Hepatocyte (in vitro differentiated cells): ENCODE measurements around the gene PCDHGA10.

Experiments
- EZH2 ChIP-seq: fragments of 200-600 bp; sonication (generic); IDR thresholded peaks from 2 replicates; pipeline ENCODE4 v1.6.1; 2016; ENCODE audit warnings: antibody characterized with exemption, mild to moderate bottlenecking, borderline replicate concordance
- EZH2phosphoT487 ChIP-seq: fragments of 200-600 bp; sonication (generic); IDR thresholded peaks from one replicate; pipeline ENCODE4 v1.6.1; 2018; ENCODE audit warnings: antibody characterized with exemption, mild to moderate bottlenecking, low read depth, moderate library complexity; ENCODE audit not compliant: unreplicated experiment, severe bottlenecking
- TF ChIP-seq, protein P1 (sequence below): fragments of 200-600 bp; sonication (generic); IDR thresholded peaks from 2 replicates; pipeline ENCODE4 v1.5.1; 2016; ENCODE audit warnings: antibody characterized with exemption, mild to moderate bottlenecking; ENCODE audit not compliant: poor library complexity

- TF ChIP-seq EZH2phosphoT487 (no peak), EZH2 (no peak)
- TF ChIP-seq, protein P1, sequence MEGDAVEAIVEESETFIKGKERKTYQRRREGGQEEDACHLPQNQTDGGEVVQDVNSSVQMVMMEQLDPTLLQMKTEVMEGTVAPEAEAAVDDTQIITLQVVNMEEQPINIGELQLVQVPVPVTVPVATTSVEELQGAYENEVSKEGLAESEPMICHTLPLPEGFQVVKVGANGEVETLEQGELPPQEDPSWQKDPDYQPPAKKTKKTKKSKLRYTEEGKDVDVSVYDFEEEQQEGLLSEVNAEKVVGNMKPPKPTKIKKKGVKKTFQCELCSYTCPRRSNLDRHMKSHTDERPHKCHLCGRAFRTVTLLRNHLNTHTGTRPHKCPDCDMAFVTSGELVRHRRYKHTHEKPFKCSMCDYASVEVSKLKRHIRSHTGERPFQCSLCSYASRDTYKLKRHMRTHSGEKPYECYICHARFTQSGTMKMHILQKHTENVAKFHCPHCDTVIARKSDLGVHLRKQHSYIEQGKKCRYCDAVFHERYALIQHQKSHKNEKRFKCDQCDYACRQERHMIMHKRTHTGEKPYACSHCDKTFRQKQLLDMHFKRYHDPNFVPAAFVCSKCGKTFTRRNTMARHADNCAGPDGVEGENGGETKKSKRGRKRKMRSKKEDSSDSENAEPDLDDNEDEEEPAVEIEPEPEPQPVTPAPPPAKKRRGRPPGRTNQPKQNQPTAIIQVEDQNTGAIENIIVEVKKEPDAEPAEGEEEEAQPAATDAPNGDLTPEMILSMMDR = no peak
These were observed 3.0 kb upstream of the PCDHGA10 start for GRCh38 chr5:141409598-141410306.
